WTC11 (cell line): ENCODE results near the gene FNDC3A.

Experiments
- ATF1 ChIP-seq: sonication (generic); formaldehyde crosslinking; IDR thresholded peaks from 2 replicates; pipeline ENCODE4 v1.8.1; 2023; ENCODE audit warnings: mild to moderate bottlenecking, moderate library complexity, missing genetic modification reagents
- ATF3 ChIP-seq: sonication (generic); formaldehyde crosslinking; conservative IDR thresholded peaks from 2 replicates; pipeline ENCODE4 v1.8.1; 2022; ENCODE audit warnings: mild to moderate bottlenecking, missing genetic modification reagents
- CTCF ChIP-seq: fragments of 200-600 bp; IDR thresholded peaks from 2 replicates; pipeline ENCODE4 v1.8.0; 2022; ENCODE audit warnings: antibody characterized with exemption
- E2F4 ChIP-seq: sonication (generic); formaldehyde crosslinking; IDR thresholded peaks from 2 replicates; pipeline ENCODE4 v1.8.1; 2022; ENCODE audit warnings: low read depth, mild to moderate bottlenecking, moderate library complexity, missing genetic modification reagents, borderline replicate concordance
- E2F5 ChIP-seq: sonication (generic); formaldehyde crosslinking; IDR thresholded peaks from 2 replicates; pipeline ENCODE4 v1.8.1; 2022; ENCODE audit warnings: mild to moderate bottlenecking, moderate library complexity, missing genetic modification reagents
- KAT7 ChIP-seq: sonication (generic); formaldehyde crosslinking; IDR thresholded peaks from 2 replicates; pipeline ENCODE4 v1.8.1; 2023; ENCODE audit warnings: missing genetic modification reagents, mild to moderate bottlenecking, borderline replicate concordance
- NR3C1 ChIP-seq: sonication (generic); formaldehyde crosslinking; conservative IDR thresholded peaks from 2 replicates; pipeline ENCODE4 v1.8.1; 2023; ENCODE audit warnings: low read depth, mild to moderate bottlenecking, missing genetic modification reagents
- PREB ChIP-seq: sonication (generic); formaldehyde crosslinking; IDR thresholded peaks from 2 replicates; pipeline ENCODE4 v1.8.1; 2022; ENCODE audit warnings: mild to moderate bottlenecking, missing genetic modification reagents, moderate library complexity, borderline replicate concordance
- SMAD4 ChIP-seq: sonication (generic); formaldehyde crosslinking; IDR thresholded peaks from 2 replicates; pipeline ENCODE4 v1.8.0; 2022; ENCODE audit warnings: mild to moderate bottlenecking, missing genetic modification reagents
- USF1 ChIP-seq: sonication (generic); formaldehyde crosslinking; IDR thresholded peaks from 2 replicates; pipeline ENCODE4 v1.8.0; 2022; ENCODE audit warnings: mild to moderate bottlenecking, missing genetic modification reagents
- ZNF532 ChIP-seq: fragments of 250-450 bp; sonication (Bioruptor Pico); IDR thresholded peaks from 2 replicates; pipeline ENCODE4 v1.9.0; 2021; ENCODE audit warnings: mild to moderate bottlenecking, borderline replicate concordance
- ZSCAN18 ChIP-seq: fragments of 250-450 bp; sonication (Bioruptor Pico); IDR thresholded peaks from 2 replicates; pipeline ENCODE4 v2.1.2; 2022; ENCODE audit warnings: mild to moderate bottlenecking, moderate library complexity

- TF ChIP-seq ATF1 (no peak), ZNF532 (CRISPR knock-in tag) (no peak), E2F4 (no peak), CTCF (no peak), USF1 (CRISPR knock-in tag) (no peak), NR3C1 (no peak), ZSCAN18 (CRISPR knock-in tag) (no peak), ATF3 (CRISPR knock-in tag) (no peak), PREB (CRISPR knock-in tag) (no peak), KAT7 (CRISPR knock-in tag) (no peak), E2F5 (CRISPR knock-in tag) (no peak), SMAD4 (no peak)
Measured at GRCh38 chr13:48977973-48978372, 2.3 kb downstream of the FNDC3A start.
